Colonic mucosa (tissue), 4 donors: Measurements from ENCODE around the gene RNF157. TPM values are rescaled to one million over a fixed set of nuclear protein-coding genes. Genes with fewer than 3 reads are reported as not detected.
A peak's percentile ranks its signal among the peaks of the same experiment; 100 is the strongest.

Experiments used
- DNase-seq: peaks from one replicate; pipeline ENCODE4 v3.0.0-alpha.2; 2020
- H3K27ac ChIP-seq: fragments of 200-600 bp; one replicate; pipeline ENCODE4 v1.8.0; 2021
- H3K27me3 ChIP-seq: fragments of 200-600 bp; one replicate; pipeline ENCODE4 v1.8.0; 2021
- H3K36me3 ChIP-seq: fragments of 200-600 bp; one replicate; pipeline ENCODE4 v1.8.0; 2021
- H3K4me1 ChIP-seq: fragments of 200-600 bp; one replicate; pipeline ENCODE4 v1.8.0; 2021; ENCODE audit warnings: mild to moderate bottlenecking
- H3K4me3 ChIP-seq: fragments of 200-600 bp; one replicate; pipeline ENCODE4 v1.8.0; 2021
- H3K9ac ChIP-seq, 2 donors: one replicate each; pipeline ENCODE4 v1.7.0; 2013; ENCODE audit warnings: control low read depth in 2 of 2, low read depth in 2 of 2, low read length in 2 of 2
- H3K9me3 ChIP-seq: fragments of 200-600 bp; one replicate; pipeline ENCODE4 v1.8.0; 2021
- CTCF ChIP-seq: fragments of 200-600 bp; IDR thresholded peaks from one replicate; pipeline ENCODE4 v1.8.0; 2022; ENCODE audit warnings: antibody characterized with exemption, mild to moderate bottlenecking
- intact Hi-C: fragments of 100-400 bp; cut with DNase I; formaldehyde crosslinking; loops from one replicate; pipeline ENCODE4 v1.14.1; 2022
- total RNA-seq, 2 donors: library from RNA; stranded (reverse); fragmentation: NEBNext Ultra II Directional in 1 of 2; extraction: Animal tissue kit (Norgen Biotek cat#: 25700) in 1 of 2; gene quantifications; one replicate each; pipeline ENCODE4 v1.2.1, GENCODE V29; 2021
- donor health status: healthy.
- donor health status: DM: no; HTN: no; CAD: no.
- donor health status: DM: no; HTN: no; CAD: no.

The RNF157 gene
- total RNA-seq, 2 donors from 2014 or later: 23.7 to 30.2 TPM

GRCh38 chr17:76111956-76112355 lies 128.3 kb downstream of the RNF157 start:
- Histone ChIP-seq H3K9ac (no peak overlapping the region), H3K27ac (no peak overlapping the region), H3K36me3 (no peaks in the 10 kb centered on the region), H3K27me3 (no peaks in the 10 kb centered on the region), H3K4me3 (no peak overlapping the region), H3K4me1 (no peaks in the 10 kb centered on the region), H3K9me3 (no peaks in the 10 kb centered on the region)
- intact Hi-C loops: no loop called here
- no peak for TF ChIP-seq CTCF
- no peak for DNase-seq

- no peaks in the 10 kb centered on the region for H3K27me3 ChIP-seq
- DNase-seq: no peak
- H3K4me3 ChIP-seq: no peak overlapping the region
Measured at GRCh38 chr17:76107509-76107908, 132.8 kb downstream of the RNF157 start.

DNA sequence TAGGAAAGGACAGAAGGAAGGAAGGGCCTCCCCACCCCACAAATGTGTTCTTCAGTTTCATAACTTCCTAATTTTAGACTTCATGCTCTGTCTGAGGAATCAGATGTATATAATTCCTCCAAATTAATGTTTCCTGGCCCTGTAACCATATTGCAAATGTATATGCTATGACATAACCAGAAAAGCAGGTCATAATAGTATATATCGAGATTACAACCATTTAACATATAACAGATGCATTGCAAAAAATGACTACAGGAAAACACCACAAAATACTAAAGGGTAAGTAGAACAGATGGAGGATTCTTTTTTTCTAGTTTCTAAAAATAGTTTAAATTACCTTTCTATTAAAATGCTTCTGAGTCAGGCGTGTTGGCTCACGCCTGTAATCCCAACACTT lies 133.6 kb downstream of the RNF157 start:
- no peak overlapping the region for H3K4me3 ChIP-seq
- no peaks in the 10 kb centered on the region for H3K9me3 ChIP-seq
- H3K36me3 ChIP-seq: no peaks in the 10 kb centered on the region
- TF ChIP-seq CTCF: no peak
- intact Hi-C loops: no loop called here
- no peak overlapping the region for H3K27ac ChIP-seq
- DNase-seq: no peak
- peaks cover 8% of the 10 kb centered on the region for H3K4me1 ChIP-seq
- H3K27me3 ChIP-seq: no peaks in the 10 kb centered on the region
- no peak overlapping the region for H3K9ac ChIP-seq

More at GRCh38 chr17:76107509-76107908, 132.8 kb downstream of the RNF157 start:
- no peak overlapping the region for H3K27ac ChIP-seq
- no peak for TF ChIP-seq CTCF
- H3K9me3 ChIP-seq: no peaks in the 10 kb centered on the region
- intact Hi-C loops: no loop called here
- H3K4me1 ChIP-seq: peaks cover 5% of the 10 kb centered on the region
- H3K36me3 ChIP-seq: no peaks in the 10 kb centered on the region
- no peak overlapping the region for H3K9ac ChIP-seq

DNA sequence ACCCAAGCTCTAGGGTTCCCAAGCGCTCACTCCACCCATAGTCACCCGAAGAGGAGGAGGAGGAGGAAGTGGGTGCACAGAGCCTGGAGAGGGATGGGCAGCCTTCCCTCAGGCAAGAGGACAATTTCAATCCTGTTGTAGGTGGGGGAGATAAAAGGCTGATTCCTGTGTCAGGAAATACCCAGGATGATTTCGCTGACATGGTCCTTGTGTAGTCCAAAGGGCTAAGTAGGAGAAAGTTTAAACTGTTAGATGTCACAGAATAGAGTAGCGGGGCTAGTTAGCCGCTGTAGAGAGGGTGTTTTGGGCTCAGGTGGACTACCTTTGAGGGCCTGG lies 135.4 kb downstream of the RNF157 start:
- Histone ChIP-seq H3K9me3 (no peaks in the 10 kb centered on the region), H3K27ac (no peak overlapping the region), H3K9ac (no peak overlapping the region), H3K36me3 (no peaks in the 10 kb centered on the region), H3K4me1 (peaks cover 8% of the 10 kb centered on the region), H3K4me3 (no peak overlapping the region), H3K27me3 (no peaks in the 10 kb centered on the region)
- TF ChIP-seq CTCF: no peak
- intact Hi-C loops: no loop called here
- no peak for DNase-seq

GRCh38 chr17:76104140-76104895 lies 136.0 kb downstream of the RNF157 start:
- TF ChIP-seq CTCF: no peak
- H3K36me3 ChIP-seq: no peaks in the 10 kb centered on the region
- peak overlapping the region; percentile 89 for H3K4me3 ChIP-seq
- peak overlapping the region; percentile 55 for H3K27ac ChIP-seq
- no peaks in the 10 kb centered on the region for H3K9me3 ChIP-seq
- no peak for DNase-seq
- H3K27me3 ChIP-seq: no peaks in the 10 kb centered on the region
- H3K9ac ChIP-seq: peak overlapping the region; percentile 68 to 95
- peaks cover 8% of the 10 kb centered on the region for H3K4me1 ChIP-seq
- intact Hi-C loops: no loop called here
